Activated naive CD8-positive, alpha-beta T cell treated with anti-CD3 and anti-CD28 coated beads, Interleukin-2, amount 50 U/mL, for 16 hours (primary cell): ENCODE data around the gene VPS8.

Experiments used
- DNase-seq: peaks from one replicate; pipeline ENCODE4 v3.0.0-alpha.2; 2020; ENCODE audit warnings: low read depth, low spot score

VPS8 gene

DNA sequence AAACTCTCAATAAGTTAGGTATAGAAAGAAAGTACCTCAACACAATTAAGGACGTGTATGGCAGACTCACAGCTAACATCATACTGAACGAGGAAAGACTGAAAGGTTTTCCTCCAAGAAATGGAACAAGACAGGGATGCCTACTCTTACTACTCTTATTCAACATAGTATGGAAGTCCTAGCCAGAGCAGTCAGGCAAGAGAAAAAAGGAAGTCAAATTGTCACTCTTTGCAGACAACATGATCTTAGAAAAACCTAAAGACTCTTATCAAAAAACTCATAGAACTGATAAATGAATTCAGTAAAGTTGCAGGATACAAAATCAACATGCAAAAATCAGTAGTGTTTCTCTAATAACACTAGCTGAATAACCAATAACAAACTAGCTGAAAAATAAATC is 244.9 kb downstream of the VPS8 start:
- DNase-seq: no peak

DNA sequence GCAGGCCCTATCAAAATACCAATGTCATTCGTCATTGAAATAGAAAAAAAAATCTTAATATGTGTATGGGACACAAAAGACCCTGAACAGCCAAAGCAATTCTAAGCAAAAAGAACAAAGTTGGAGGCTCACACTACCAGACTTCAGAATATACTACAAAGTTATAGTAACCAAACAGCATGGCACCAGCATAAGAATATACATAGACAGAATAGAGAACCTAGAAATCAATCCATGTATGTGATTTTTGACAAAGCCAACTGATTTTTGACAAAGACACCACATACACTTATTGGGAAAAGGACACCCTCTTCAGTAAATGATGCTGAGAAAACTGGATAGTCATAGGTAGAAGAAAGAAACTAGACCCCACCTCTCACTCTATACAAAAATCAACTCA is 245.9 kb downstream of the VPS8 start:
- DNase-seq: no peak

DNA sequence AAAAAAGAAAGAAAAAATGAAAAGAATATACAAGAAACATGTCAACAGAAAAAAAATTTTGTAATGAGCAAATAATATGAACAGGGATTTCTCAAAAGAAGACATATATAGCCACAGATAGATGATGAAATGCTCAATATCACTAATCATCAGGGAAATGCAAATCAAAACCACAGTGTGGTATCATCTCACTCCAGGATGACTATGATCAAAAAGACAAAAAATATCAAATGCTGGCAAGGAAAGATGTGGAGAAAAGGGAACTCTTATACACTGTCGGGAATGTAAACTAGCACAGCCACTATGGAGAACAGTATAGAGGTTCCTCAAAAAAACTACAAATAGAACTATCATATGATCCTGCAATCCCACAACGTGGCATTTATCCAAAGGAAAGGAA is 246.8 kb downstream of the VPS8 start:
- DNase-seq: no peak

DNA sequence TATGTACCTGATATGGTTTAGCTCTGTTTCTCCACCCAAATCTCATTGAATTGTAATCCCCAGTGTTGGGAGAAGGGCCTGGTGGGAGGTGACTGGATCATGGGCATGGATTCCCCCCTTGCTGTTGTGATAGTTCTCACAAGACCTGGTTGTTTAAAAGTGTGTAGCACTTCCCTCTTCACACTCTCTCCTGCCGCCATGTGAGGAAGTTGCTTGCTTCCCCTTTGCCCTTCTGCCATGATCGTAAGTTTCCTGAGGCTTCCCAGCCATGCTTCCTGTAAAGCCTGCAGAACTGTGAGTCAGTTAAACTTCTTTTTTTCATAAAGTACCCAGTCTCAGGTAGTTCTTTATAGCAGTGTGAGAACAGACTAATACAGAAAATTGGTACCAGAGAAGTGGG is 247.8 kb downstream of the VPS8 start:
- DNase-seq: no peak

DNA sequence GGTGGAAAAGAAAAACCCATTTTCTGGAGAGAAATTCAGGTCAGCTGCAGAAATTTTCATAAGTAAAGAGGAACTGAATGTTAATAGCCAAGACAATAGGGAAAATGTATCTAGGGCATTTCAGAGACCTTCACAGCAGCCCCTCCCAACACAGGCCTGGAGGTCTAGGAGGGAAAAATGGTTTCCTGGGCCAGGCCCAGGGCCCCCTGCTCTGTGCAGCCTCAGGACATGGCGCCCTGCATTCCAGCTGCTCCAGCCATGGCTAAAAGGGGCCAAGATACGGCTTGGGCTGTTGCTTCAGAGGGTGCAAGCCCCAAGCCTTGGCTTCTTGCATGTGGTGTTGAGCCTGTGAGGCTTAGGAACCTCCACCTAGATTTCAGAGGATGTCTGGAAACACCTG is 248.7 kb downstream of the VPS8 start:
- no peak for DNase-seq

DNA sequence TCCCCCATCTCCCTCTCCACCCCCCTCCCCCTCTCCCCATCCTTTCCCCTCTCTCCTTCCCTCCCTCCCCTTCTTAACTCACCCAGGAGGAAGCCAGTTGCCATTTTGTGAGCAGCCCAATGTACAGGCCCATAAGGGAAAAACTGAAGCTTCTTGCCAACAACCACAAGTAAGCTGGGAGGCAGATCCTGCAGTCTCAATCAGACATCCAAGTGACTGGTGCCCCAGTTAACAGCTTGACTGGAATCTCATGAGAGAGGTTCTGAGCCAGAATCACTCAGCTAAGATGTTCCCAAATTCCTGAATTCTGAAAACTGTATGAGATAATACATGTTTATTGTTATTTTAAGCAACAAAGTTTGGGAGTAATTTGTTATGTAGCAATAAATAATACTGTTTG is 250.2 kb downstream of the VPS8 start:
- DNase-seq: no peak

DNA sequence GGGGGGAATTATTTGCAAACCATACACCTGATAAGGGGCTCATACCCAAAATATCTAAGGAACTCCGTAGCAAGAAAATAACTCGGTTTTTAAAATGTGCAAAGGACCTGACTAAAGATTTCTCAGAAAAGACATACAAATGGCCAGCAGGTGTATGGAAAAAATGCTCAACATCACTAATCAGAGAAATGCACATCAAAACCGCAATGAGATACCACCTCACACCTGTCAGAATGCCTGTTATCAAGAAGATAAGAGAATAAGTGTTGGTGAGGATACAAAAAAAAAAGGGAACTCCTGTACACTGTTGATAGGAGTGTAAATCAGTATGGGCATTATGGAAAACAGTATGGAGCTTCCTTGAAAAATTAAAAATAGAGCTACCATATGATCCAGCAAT is 251.5 kb downstream of the VPS8 start:
- DNase-seq: no peak

DNA sequence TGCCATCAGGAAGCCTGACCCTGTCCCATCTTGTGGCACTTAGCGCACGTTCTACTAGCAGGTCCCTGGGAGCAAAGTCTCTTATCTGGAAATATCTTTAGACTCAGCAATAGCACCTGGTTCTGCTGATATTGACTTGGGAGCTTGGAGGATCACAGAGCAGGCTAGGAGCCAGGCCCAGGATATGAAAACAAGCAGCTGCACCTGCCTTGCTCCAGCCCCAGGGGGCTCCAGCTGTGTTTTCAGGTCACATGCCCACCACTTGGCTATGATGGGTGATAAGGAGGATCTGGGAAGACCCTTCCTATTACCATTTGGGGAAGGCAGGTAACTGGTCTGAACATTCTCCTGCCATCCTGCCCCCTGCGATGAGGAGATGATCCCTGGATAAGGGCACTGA is 253.1 kb downstream of the VPS8 start:
- no peak for DNase-seq

DNA sequence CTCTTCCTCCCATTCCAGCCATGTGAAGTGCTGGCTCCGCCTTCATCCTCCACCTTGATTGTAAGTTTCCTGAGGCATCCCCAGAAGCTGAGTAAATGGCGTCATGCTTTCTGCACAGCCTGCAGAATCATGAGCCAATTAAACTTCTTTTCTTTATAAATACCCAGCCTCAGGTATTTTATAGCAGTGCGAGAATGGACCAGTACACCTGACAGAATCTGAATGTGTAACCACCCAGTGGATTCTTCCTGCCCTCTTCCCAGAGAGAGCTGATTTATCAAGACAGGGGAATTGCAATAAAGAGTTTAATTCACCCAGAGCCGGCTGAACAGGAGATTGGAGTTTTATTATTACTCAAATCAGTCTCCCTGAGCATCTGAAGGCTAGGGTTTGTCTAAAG is 254.3 kb downstream of the VPS8 start:
- DNase-seq: no peak

DNA sequence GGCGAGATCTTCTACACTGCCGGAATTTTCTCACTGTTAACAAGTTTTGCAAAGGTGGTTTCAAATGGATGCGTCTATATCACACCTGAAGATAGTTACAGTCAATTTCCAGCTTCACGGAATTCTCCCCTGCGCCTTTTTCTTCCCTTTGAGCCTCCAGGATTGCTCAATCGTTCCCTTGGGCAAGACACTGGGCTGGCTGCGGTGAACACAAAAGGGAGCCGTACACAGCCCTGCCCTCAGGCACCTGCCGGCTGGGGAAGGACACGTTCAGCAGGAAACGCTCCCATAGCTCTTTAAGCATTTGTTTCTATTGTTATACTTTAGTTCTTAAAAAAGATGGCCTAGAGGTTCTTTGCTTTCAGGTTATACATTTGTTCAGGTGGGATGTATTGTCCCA is 255.2 kb downstream of the VPS8 start:
- no peak for DNase-seq

DNA sequence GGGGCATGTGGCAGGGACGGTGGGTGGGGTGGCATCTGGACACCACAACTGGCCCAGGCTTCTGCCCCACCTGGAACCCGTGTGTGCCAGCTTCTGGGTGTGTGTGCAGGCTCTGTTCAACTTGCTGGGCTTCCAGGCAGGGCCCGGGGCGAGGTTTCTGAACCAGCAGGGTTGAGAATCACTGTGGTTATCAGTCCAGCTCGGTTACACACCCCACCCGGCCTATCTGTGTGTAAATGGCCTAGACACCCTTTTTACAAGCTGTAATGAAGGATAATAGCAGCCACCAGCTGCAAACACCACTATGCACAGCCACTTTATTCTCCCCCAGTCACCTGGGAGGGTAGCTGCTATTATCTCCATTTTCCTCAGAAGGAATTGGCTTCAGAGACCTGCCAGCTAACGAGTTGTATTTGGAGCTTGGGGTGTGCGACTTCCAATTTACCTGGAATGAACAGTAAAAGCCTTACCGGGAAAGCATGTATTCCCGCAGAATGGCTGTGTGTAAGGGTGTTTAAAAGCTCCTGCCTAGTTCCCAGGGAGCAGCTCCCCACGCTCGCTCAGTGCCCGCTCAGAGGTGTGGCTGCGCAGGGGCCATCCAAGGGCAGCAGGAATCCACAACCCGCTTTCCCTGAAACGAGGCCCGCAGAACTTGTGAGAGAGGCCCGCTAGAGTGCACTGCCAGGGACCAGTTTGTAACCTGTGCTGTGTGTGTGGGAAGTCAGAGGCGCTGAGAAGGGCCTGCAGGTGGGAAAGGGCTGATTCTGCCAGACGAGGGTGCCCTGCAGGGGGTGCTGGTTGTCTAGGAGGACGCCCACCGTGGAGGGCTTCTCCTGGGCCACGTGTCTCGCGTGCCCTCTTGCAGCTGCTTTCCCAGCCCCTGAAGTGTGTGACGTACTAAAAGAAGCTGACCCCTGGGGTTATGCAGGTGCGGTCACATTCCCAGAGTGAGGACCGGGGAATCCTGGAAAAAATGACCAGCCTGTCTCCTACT is 257.4 kb downstream of the VPS8 start:
- DNase-seq: no peak

DNA sequence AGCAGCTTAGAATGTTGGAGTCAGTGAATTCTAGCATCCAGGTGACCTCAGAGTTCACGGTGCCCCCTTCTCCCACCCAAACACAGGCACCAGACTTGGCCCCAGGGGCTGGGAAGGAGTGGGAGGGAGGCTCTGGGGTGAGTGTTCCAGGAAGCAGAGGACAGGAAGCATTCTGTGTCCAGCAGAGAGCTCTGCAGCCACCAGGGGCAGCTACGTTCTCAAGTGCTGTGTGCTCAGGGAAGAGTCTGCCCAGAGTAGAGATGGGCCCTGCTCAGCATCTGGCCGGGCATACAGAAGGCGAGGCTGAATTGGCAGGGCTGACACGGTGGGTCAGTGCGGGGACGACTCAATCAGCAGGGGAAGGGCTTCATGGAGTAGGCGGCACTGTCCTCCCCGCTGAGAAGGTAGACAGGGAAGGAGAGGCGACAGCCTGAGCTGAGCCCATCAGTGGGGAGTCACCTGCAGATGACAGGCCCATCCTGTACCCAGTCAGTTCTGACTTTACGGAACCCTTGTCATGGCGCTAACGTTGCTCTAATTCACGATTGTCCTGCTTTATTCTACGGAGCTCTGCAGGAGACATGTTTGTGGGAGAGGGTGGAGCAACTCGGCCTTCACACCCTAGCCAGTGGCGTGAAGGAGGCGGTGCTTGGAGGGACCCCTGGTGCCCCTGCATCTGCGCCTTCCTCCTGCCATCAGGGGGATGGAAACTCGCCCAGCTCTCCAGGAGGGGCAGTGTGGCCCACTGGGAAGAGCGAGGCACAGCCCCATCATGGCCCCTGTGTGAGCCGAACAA is 258.7 kb downstream of the VPS8 start:
- DNase-seq: no peak

DNA sequence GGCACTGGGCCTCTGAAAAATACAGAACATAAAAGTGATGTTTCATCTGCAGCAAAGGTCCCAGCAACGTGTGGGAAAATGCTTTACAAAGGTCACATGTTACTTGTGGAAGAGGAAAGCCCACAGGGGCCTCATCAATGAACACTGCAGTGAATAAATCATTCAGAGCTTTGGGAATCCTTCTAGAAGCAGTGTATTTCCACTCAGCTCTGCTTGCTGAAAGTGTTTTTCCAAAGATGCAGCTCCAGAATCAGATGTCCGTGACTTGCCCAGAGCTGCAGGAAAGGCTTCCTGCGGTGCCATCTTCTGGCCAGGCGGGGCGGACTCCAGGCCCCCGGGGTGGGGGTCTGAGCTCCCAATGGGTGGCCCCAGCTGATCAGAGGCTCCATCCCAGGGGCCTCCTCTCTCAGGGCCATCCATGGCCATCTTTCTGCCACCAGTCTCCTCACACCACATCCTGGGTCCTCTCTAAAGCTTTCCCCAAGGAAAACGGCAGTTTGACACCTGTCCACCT is 259.4 kb downstream of the VPS8 start:
- no peak for DNase-seq

DNA sequence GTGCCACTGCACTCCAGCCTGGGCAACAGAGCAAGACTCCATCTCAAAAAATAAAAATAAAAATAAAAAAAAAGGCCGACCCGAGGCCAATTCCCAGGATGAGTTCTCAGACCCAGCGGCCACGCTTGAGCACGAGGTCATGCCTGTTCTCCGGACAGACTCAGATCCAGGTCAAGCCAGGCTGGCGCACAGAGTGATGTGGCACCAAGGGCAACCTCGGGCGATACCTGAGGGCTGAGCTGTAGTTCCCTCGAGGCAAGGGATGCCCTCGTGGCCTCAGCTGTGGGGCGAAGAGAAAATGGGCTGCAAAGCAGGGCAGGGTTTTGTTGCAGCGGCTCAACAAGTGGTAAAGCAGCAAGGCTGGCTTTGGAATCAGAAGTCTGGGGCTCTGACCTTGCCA is 263.6 kb downstream of the VPS8 start:
- DNase-seq: no peak

DNA sequence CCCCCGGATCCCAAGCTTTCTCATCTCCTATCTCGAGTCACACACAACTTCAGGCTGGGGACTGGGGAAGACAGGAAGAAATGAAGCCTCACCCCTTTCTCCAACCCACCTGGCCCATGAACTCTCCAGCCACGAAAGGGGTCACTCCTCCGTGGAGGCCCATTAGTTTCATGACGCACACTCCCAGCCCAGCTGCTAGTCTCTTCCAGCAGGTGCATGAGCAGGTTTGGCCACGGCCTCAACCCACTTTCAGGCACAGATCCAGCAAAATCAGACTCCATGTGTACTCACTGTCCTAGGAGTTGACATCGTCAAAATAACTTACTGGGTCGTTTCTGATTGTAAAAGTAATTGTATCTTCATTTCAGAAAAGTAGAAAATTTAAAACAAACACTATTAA is 264.3 kb downstream of the VPS8 start:
- no peak for DNase-seq

DNA sequence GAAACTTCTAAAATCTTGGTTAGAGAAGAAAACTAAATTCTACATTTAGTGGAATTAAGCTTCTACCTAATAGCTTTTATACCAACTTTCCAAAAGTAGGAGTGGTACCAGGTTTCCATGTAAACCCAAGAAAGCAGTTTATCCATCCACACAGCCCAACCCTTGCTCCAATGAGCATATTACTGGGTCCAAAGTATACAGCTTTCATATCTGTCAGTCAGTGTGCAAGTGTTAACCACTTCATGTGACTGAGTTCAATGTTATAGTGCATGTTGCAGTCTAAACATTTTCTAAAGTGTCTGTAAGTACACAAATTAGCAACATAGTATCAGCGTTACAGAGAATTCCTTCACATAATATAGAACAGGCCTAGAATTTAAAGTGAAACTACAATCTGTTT is 267.7 kb downstream of the VPS8 start:
- no peak for DNase-seq

DNA sequence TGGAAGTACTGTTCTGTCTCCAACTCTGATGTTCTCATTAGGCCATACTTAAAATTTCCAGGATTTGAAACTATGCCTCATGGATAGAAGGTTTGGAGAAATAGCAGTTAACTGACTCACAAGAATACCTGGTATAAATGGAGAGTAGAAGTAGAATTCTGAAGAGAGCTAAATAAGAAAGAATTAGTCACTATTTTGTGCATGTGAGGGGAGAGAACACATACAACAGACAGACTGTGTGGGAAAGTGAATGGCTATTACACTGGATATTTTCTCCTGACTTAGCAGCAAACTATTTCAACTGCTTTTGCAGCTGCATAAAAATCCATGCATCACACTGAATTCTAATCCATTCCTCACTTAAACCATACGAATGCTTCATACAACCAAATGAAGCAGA is 269.6 kb downstream of the VPS8 start:
- no peak for DNase-seq

DNA sequence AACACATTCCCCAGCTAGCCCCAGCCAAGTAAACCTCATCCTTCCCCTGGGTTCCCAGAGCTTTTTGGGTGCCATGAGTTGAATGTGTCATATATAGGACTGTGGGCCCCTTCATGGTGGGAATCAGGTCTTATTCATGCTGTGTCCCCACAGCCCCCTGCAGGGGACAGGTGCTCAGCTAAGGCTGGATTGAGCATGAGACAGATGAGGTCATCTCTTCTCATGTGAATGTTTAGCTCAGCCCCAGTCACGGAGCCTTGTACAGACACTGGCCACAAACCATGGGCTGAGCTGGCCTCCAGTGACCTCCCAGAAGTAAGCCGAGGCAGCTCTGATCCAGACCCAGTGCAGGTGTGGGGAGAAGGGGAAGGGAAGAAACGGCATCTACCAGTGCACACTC is 270.2 kb downstream of the VPS8 start:
- DNase-seq: no peak

DNA sequence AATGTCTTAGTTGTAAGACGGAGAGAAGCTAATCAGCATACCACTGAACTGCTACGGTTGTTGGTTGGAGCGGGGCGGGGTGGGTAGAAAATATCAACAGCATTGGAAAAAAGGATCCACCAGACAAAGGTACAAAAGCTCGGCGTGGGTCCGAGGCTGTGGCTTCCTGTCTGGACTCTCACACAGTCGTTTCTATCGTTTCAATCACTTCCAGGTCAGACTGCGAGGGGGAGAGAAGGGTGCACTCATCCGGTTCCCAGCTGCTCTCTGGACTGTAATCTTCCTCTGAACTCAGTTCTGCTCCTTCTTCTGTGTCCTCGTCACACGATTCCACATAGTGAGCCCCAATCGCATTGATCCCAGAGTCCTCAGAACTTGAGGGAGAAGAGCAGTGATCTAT is 270.9 kb downstream of the VPS8 start:
- no peak for DNase-seq

DNA sequence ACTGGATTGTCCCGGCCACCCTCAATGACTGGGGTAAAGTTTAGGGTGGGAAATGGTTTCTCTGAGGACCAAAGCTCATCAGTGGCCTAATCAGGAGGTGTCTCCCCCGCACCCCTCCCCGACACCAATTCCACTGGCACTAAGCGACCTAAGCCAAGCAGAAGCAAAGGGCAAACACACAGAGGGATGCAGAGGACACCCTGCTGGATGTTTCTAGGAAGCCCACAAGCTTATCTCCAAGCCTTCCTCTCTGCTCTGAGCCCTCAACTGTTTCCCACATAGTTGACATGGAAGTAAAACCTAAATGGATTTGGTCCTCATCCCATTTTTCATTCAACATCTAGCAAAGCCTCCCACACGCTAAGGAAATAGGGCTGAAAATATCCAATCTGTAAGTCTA is 272.4 kb downstream of the VPS8 start:
- no peak for DNase-seq

DNA sequence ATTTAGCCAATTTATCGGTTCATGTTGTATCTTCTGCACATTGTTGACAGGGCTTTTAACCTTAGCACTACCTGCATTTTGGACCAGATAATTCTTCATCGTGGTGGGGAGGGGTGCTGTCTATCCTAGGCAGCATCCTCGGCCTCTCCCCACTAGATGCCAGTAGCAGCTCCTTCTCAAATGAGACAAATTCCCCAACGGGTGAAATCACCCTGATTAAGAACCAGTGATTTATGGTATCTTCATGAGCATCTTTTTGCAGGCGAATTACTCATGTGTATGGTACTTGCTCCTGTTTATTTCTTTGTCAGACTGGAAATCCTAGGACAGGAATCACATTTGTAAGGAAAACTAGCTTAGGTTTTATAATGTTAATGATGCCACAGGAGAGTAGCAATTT is 272.9 kb downstream of the VPS8 start:
- DNase-seq: no peak

DNA sequence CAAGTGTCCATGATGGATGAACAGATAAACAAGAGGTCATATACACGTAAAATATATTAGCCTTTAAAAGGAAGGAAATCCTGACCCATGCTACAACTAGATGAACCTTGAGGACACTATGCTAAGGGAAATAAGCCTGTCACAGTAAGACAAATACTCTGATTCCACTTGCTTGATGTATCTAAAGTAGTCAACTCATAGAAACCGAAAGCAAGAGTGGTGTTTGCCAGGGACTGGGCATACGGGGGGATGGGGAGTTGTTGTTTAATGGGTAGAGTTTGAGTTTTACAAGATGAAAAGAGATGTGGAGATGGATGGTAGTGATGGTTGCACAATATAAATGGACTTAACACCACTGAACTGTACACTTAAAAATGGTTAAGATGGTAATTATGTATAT is 275.5 kb downstream of the VPS8 start:
- no peak for DNase-seq

DNA sequence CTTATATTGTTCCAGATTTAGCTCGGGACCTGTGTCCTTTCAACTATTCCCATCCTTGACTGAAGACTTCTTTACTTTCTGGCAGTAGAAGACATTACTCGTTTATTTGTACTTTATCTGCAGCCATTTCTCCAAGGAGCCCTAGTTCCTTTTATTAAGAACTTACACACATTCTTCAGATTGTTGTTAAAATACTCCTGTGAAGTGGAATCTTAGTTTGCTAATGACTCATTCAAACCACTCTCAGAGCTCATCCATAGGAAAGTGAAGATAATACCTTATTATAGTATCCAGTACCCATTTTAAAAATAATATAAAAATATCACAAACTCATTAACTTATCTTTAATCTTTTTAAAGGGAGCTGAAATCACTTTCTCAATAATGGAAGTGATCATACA is 277.4 kb downstream of the VPS8 start:
- DNase-seq: no peak
